SW 1271 (cell line): ENCODE data around the gene NSG1.
A peak's percentile ranks its signal among the peaks of the same experiment; 100 is the strongest.

Experiments
- DNase-seq, 2 experiments: peaks; one replicate each; lab custom pipeline; 2025; lab: John Stamatoyannopoulos, UW

NSG1 gene

DNA sequence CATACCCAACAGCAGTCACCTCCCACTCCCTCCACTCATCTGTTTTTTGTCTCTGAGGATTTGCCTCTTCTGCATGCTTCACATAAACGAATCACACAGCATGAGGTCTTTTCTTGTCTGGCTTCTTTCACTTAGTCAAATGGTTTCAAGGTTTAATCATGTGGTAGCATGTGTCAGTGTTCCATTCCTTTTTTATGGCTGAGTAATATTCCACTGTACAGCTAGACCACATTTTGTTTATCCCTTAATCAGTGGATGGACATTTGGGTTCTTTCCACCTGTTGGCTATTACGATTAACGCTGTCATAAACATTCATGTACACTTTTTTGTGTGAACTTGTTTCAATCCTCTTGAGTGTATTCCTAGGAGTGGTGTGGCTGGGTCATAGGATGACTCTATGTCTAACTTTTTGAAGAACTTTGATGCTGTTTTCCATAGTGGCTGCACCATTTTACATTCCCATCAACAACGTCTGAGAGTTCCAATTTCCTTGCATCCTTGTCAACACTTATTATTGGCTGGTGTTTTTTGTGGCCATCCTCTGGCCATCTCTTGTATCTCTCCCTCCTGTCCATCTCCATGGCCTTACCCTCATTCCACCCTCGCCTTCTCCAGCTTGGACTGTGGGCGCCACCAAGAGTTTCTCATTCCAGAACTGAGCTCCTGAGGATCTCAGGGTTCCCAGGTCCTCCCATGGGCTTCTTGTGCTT is 12.4 kb upstream of the NSG1 start:
- no peak for DNase-seq

DNA sequence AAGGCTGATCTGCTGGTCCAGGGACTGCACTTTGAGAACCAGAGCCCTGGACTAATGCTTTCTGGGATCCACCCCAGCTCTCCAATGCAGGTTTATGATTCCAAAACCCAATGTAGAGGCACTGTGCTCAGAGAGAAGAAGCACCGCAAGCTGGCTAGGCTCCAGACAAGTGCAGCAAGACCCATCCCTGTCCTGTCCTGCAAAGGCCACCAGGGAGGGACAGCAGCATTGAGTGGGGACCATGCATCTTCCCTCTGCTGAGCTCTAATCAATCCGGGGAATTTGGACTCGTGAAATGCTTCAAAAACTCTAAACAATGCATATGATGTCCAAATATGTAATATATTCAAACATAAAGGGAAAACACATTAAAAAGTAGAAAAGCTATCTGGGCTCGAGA is 10.8 kb upstream of the NSG1 start:
- DNase-seq: no peak

DNA sequence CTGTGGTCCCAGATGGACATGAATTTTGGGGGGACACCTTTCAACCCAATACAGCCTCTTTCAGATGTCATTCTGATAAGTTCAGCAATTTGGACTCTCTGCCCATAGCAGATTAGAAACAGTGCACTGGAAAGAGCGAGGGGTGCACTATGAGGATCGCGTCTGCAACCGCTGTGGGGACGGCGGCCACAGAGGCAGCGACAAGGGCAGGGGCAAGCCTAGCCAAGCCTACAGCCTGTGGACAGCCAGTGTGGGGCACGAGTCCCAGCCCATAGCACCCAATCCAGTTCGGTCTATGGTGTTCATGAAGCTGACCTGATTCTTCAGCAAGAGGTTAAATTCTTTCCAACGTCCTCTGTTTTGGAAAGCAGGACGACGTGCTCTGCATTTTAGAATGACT is 9.7 kb upstream of the NSG1 start:
- DNase-seq: no peak

DNA sequence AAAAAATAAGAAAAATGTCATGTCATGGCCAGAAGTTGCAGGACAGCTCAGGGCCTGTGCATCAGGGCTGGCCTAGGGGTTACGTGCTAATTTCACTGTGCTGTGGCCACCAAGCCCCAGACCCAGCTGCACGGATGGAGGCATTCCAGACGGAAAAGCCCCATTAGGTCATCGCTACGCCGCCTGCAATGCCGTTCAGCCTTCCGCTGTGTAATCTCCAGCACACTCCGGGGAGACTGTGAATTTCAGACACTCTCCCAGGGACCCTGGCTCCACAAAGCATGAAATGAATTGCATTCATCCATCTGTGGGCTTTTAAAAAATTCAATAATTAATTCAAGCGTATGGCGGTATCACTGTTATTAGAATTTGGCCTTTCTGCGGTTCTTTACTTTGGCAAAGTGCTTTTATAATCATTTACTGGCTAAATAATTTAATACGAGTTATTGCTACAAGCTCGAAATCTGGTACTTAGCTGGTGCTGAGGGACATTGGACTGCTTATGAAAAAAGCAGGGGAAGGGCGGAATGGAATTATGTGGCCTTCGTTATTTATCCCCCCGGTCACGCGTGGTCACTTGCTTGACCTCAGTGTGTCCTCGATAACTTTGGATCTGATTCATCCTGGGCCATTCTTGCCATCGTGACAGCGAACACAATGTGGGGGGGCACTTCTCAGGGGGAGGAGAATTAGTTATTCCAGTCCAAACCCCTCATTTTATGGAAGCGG is 9.0 kb upstream of the NSG1 start:
- DNase-seq: no peak

DNA sequence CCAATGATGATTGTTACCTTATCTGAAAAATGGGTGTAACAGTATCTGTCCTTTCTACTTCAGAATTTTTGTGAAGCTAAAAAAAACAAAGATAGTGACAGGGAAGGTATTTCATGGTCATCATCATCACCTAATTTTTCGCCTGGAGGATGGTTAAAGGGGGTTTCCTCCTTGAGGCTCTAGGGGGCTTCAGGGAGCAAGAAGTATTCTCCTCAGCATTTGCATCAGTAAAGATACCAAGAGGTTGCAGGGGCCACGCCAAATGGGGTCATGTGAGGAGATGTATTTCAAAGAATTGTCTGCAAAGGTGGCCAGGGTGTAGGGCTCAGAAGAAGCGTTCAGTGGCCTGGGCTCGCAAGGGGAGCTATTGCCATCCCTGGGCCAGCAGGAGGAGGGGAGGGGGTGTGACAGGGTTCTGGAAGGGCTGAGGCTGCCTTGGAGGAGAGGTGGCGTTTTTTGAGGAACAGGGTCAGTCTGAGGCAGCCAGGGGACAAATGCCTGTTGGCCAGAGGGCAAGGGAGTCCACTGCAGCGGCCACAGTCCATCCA is 7.3 kb upstream of the NSG1 start:
- DNase-seq: no peak

DNA sequence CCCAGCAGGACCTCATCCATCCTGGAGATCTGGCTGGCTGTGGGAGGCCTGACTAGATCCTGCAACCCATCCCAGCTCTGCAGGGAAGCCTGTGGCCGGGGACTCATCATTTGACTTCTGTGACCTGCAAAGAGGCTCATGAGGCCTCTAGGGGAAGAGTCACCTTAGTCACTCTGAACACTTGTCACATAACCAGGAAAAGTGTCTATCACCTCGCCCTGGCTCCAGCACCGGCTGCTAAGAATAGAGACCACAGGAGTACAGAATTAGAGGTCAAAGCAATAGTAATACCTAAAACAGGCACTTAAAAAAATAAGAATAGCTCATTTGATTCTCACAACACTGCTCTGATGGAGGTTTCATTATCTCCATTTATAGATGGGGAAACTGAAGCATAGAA is 3.8 kb upstream of the NSG1 start:
- DNase-seq: no peak

DNA sequence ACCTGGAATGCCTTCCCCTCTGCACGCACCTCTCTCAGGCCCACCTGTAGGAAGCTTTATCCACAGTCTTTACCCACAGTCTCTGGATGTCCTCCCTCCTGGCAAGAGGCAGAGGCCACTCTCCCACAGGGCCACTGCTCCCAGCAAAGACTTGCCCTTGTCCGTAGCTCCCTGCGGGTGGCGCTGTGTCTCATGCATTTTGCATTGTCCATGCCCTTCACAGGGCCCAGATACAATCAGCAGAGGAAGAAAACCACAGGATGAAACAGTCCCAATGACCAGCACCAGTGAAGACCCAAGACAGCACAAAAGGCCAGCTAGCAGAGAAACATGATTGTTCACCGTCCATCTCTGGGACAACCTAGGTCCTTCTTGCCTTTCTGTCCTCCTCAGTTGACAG is 2.1 kb upstream of the NSG1 start:
- DNase-seq: peak in 1 of 2 experiments; percentile 22

DNA sequence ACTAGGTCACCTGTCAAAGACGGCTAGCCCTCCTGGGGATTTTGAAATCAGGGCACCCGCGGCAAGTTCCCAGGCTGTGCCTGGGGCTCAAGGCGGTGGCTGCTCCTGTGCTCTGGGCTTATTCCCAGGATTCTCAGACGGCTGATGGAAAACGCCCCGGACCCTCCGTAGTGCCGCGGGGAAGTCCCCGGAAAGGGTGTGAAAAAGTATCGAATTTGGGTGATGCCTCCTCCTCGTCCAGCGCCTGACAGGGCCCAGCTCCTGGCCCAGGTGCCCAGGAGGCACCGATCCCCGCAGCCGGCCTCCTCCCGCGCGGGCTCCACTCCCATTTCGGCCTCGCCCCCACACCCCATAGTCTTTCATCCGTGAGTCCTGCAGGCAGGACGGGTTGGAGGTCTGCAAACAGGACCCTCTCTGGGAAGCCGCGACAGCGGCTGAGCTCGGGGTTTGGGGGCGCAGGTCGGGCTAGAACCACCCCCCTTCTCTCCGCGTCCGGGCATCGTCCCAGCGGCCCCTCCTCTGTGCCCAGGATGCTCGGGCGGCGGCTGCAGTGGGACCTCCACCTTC is 1.1 kb upstream of the NSG1 start:
- DNase-seq: no peak

DNA sequence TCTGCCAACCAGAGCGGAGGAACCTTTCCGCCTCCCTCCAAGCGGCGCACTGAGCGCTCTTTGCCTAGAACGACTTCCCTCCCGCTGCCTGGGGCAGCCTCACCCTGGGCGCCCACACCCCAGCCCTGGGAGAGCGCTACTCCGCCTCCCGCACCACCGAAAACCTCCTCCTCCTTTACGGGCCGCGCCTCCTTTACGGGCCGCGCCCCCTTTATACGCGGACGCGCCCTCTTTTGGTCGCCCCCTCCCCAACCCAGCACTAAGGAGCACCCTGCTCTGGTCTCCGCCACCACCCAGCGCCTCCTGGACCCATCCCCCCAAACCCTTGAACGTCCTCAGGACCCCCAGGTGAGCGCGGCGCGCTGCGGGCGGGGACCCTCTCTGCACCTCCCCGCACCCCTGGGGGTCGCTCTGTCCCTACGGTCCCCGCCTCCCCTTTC is 586 bp upstream of the NSG1 start:
- peak in 1 of 2 experiments; percentile 5 for DNase-seq

DNA sequence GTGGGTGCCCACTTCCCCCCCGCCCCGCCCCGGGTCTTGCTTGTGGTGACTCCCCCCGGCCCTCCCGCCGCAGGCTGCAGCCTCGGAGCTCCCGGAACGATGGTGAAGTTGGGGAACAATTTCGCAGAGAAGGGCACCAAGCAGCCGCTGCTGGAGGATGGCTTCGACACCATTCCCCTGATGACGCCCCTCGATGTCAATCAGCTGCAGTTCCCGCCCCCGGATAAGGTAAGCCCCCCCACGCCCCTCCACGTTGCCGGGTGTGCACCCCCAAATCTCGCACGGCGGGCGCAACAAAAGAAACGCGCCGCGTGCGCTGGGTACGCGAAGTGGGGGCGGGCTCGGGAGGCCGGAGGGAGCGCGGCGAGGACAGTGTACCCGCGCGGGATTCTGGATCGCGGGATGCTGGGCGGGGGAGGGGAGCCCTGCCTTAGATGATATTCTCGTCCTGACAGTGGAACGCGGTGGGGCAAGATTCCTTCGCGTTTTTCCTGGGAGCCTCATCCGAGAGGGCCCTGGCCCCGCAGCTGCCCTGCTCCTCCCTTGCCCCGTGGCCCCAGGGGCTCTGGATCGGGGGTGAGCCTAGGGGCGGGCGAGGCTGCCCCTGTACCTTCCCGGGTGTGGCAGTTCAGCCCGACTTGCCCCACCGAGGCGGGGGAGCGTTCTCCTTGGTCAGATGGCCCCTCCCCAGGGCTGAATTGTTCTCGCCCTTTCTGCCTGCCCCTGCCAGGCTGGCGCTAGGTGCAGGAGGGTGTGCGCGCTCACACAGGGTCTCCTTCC is 819 bp downstream of the NSG1 start:
- DNase-seq: no peak

DNA sequence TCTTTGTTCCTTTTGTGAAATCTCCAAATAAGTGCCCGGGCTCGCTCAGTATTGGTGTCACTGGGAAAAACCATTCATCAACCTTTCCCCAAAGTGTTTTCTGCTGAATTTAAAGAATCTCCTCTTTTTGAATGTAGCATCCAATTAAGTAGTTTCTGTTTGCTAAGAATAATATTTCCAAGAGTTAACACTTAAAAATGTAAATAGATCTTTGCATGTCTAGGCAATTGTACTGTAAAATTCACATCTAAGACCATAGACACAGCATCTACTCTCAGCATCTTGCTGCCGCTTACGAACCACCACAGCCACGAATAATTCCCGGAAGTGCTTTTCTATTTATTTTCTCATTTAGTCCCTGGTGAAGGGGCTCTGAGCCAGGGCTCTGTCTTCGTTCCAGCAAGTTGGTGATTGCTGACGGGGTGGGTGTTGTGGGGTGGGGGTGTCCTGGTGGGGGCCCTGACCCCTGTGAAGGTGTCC is 1.4 kb downstream of the NSG1 start:
- no peak for DNase-seq

DNA sequence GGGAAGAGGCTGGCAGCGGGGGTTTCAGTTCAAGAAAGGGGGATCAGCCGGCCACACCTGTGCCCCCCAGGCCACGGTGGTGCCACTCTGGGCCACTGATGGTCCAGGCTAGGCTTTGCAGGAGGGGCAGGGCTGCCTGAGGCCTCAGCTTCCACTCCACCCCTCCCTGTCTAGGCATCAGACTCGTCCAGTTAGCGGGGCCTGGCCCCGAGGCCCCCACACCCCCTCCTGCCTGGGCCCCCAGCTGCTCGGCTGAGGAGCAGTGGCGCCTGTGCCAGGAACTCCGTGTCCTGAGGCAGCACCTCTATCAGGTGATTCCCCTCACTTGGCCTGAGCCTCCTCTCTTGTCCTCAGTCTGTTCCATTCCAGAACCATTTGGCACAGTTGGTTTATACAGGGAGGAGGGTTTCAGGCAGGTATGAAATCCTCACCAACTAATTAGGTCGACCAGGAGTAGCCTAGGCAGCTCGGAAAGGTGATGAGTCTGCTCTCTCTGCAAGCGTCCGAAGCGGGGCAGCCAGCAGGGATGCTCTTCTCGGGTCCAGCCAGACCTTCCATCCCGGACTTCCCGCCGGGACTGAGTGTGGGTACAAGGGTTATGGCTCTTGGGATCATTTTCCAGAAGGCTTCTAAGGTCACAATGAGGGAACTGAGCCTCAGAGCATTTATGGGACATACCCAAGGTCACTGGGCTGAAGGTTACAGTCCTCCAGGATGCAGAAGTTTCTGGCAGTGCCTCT is 2.1 kb downstream of the NSG1 start:
- no peak for DNase-seq

DNA sequence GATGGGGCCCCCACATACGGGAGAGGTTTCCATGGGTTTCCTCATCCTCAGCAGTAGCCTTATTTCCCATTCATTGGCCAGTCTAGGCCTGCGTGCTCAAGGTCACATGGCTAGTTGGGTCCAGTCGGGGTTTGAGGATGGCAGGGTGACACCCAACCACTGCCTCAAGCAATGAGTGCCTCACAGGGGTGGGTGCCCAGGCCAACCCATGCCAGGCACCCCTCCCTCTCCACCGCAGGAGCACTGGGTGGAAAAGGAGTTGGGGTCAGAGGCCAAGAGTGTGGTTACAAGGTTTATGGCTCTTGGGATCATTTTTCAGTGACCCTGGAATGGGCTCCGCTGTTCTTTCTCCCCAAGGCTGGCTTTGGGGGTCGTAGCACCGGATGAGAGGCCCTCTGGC is 3.1 kb downstream of the NSG1 start:
- DNase-seq: no peak

DNA sequence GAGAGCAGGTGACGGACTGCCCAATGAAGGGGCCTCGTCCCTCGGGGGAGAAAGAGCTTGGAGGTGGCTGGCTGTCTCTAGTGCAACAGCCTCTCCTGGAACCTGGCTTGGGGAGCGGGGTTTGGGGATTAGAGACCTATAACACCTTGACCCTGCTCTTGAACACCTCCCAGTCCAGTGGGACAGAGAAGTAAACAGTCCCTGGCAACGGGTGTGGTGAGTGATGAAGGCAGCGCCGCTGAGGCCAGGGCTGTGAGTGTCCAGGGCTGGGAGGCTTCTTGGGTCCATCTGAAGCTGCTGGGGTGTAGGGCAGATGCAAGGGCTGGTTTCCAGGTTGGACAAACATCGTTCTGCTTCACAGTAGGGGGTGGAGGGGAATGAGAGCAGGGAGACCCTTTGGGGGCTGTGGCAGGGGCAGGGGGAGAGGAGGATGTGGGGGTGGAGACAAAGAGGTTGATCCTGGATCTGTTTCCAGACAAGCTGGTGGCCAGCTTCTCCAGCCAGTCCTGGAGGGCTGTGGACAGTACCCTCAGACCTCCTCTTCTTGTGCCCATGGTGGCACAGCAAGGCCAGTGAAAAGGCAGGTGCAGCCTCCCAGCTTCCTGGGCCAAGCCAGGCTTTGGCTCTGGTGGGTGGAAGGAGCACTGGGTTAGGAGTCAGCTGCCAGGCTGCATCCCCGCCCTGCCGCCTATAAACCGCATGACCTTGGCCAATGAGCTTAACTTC is 3.8 kb downstream of the NSG1 start:
- DNase-seq: no peak

DNA sequence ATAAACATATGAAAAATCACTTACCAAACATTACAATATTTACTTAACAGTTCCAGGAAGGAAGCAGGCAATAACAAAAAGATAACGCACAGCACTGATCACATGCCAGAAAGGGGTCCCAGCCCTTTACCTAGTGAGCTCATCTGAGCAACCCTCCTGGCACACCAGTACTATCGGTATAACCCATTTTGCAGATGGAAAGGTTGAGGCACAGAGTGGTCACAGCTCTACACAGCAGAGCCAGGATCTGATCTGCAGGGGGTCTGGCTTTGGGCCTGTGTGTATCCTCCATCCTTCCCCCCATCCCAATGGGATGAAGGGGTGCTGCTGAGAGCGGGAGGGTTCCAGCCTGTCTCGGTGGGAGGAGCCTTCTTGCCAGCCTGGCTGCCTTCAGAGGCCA is 5.0 kb downstream of the NSG1 start:
- DNase-seq: no peak

DNA sequence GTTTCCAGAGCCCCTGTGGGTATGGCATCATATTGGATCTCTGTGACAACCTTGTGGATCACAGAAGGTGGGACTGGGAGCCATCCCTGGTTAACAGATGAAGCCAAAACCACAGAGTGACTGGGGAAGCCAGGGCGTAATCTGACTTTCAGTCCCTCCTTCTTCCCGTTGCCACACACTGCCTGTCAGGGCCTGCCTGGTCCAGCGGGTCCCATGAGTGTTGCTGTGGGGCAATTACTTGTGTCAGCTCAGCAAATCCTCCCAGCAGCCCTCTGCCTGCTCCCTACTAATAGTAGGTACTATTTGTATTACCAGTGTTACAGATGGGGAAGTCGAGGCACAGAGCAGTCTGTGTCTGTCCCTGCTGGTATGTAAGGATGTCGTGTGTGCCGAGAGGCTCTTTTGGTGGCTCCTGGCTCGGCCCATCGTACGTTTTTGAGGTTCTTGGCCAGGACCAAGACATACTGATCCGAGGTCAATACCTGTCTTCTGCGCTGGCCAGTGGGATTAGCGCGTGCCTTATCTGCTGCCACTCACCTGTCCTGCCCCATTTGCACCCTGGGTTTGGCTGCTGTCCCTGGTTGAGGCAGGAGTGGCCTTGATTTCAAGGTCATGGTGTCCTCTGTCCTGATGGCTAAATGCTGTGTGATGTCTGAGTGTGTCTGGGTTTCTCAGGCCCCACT is 5.7 kb downstream of the NSG1 start:
- no peak for DNase-seq

DNA sequence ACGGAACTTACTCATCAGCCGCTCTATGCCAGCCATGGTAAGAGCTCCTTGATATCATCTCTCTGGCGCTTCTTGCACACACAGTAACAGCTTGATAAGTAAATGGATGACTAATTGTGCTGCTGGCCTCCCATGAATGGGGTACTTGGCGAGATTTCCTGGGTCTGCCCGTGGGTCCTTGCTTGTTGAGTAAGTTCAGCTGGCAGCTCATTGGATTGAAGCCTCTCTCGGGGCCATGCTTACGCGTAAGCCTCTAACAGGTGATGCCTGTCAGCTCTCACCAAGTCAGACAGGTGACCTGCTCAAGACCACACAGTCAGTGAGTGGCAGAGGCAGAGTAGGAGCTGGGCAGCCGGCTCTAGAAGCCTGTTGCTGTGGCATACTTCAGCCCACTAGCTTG is 7.7 kb downstream of the NSG1 start:
- DNase-seq: no peak

DNA sequence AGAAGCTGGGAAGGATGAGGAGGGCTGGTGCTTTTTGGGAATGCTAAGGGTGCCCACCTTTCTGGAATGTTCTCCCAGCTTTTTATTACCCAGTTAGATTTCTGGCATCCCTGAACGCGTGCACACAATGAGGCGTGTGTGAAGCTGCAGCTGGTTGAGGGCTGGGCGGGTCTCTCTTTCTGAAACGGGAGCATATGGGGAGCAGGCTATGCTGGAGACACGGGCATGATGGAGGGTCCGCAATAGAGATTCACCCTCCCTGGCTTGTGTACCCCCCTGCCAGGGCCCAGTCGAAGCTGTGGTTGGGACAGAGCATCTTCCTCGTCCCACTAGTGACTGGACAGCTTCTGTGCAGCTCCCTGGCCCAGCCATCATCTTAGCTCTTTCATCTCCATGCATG is 8.5 kb downstream of the NSG1 start:
- no peak for DNase-seq

DNA sequence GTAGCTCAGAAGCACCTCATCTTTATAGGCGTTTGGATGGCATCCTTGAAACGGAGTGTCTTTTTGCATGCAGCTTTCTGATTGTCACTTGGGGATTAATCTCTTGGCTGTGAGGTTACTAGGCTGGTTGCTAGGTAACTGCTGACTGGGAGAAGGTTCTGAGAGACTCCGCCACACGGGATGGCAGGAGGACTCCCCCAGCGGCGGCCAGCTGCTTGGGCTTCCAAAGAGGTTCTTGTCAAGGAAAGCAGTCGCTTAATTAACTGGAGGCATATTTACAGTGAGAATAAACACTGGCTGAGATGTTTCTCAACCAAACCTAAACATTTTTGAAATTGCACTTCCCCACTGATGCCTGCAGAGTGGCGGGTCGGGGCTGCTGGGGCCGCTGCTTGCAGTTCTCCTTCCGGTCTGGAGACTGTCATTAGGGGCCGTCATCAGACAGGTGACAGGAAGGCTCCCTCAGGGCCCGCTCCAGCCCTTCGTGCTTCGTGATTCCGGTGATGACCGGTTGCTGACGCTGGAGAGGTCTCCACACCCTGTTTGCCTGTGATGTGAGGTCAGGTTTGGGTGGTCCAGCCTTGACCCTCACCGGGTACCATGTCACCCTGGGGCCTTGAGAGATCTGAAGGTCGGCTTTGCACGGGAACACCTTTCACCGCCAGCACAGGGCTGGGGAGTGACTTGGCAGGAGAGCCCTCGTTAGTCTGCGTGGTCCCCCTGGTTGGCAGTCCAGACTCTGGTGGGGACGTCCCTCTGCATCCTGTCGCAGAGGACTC is 9.1 kb downstream of the NSG1 start:
- no peak for DNase-seq
